Suppressor macrophage (primary cell): ENCODE data around the gene KCNJ9.
A peak's percentile ranks its signal among the peaks of the same experiment; 100 is the strongest.

Experiments used
- DNase-seq, 4 experiments: peaks; one replicate each; pipeline ENCODE4 v3.0.0-alpha.2; 2020 to 2022

The KCNJ9 gene

GRCh38 chr1:160087118-160087662 lies 5.9 kb downstream of the KCNJ9 start:
- no peak for DNase-seq

GRCh38 chr1:160089883-160090282 lies 8.5 kb downstream of the KCNJ9 start:
- DNase-seq: no peak

- no peak for DNase-seq
Observed at GRCh38 chr1:160090760-160091159, 9.4 kb downstream of the KCNJ9 start.

- no peak for DNase-seq
Observed at GRCh38 chr1:160091666-160092223, 10.4 kb downstream of the KCNJ9 start.

- no peak for DNase-seq
Observed at GRCh38 chr1:160092366-160093068, 11.2 kb downstream of the KCNJ9 start.

- no peak for DNase-seq
Observed at GRCh38 chr1:160093069-160093395, 11.7 kb downstream of the KCNJ9 start.

GRCh38 chr1:160093624-160094290 lies 12.4 kb downstream of the KCNJ9 start:
- DNase-seq: no peak

GRCh38 chr1:160094291-160094625 lies 12.9 kb downstream of the KCNJ9 start:
- DNase-seq: no peak

GRCh38 chr1:160094806-160095205 lies 13.5 kb downstream of the KCNJ9 start:
- DNase-seq: no peak

- DNase-seq: no peak
Observed at GRCh38 chr1:160095382-160096105, 14.2 kb downstream of the KCNJ9 start.

GRCh38 chr1:160096274-160097116 lies 15.2 kb downstream of the KCNJ9 start:
- DNase-seq: peak in 3 of 4 experiments; percentile 33 to 52 (median 42)

GRCh38 chr1:160097151-160097910 lies 16.0 kb downstream of the KCNJ9 start:
- DNase-seq: peak in 3 of 4 experiments; percentile 37 to 60 (median 52)

- DNase-seq: peak; percentile 76 to 93 (median 88)
Observed at GRCh38 chr1:160097911-160098851, 16.8 kb downstream of the KCNJ9 start, which contains the start of gene IGSF8. Gene IGSF8 (minus strand): TSS chr1:160098619. CDS start chr1:160098472, 147 bp downstream.

- DNase-seq: peak; percentile 94 to 98 (median 97)
Observed at GRCh38 chr1:160098852-160099561, 17.7 kb downstream of the KCNJ9 start.

- DNase-seq: no peak
Observed at GRCh38 chr1:160099716-160100375, 18.5 kb downstream of the KCNJ9 start.

GRCh38 chr1:160101037-160101716 lies 19.8 kb downstream of the KCNJ9 start:
- peak; percentile 87 to 93 (median 92) for DNase-seq

GRCh38 chr1:160101717-160102522 lies 20.6 kb downstream of the KCNJ9 start:
- peak in 2 of 4 experiments; percentile 17 to 34 for DNase-seq
